HG03025 (cell line): ENCODE measurements around the gene EFHB.
"Not testable (repeated sequence)": the region's sequence is repeated elsewhere in the genome, so short reads cannot be mapped to it uniquely, and the experiment has no call there.

ENCODE experiments used
- ATAC-seq: cut with Tn5 transposase; IDR thresholded peaks from one replicate; pipeline ENCODE4 v1.9.1; 2021; ENCODE audit warnings: mild to moderate bottlenecking, moderate library complexity; ENCODE audit not compliant: unreplicated experiment, low FRiP score

EFHB gene

DNA sequence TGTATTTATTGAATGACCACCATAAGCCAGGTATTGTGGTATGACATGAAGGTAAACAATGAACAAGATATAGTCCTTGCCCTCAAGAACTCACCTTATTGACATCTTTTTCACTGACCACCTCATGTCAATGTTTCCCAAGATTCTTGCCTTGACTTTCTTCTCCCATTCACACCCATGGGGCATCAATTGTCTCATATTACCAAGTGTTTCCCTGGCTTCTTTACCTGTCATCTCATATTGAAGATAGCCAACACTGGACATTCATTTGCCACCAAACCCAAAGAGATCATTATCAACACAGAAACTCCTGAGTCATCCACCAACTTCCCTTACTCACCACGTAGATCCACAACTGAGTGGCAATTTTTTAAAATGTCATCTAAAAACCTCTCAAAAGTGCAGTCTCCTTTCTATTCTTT lies 2.2 kb downstream of the EFHB start:
- peak; percentile 17 for ATAC-seq

DNA sequence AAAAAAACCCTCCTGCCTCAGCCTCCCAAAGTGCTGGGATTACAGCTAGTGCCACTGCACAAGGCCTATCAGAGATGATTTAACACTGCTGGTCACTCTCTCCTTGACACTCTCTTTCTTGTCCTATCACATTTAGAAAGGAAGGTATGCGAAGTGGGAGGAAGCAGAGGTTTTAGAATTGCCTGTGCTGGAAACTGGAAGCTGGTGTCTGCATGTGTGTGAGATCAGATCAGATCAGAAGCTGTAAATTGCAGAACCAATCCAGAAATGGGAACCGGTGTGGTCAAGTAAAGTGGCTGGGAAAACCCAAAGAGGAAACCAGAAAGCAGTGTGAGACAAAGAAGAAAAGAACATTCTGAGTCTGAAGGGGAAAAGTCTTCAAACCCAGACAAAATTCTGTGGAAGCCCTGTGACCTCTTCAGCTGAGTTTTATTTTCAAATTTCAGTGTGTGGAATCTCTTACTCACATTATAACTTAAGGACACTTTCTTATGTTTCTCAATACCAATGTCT lies 2.8 kb downstream of the EFHB start:
- ATAC-seq, result peak; percentile 77

DNA sequence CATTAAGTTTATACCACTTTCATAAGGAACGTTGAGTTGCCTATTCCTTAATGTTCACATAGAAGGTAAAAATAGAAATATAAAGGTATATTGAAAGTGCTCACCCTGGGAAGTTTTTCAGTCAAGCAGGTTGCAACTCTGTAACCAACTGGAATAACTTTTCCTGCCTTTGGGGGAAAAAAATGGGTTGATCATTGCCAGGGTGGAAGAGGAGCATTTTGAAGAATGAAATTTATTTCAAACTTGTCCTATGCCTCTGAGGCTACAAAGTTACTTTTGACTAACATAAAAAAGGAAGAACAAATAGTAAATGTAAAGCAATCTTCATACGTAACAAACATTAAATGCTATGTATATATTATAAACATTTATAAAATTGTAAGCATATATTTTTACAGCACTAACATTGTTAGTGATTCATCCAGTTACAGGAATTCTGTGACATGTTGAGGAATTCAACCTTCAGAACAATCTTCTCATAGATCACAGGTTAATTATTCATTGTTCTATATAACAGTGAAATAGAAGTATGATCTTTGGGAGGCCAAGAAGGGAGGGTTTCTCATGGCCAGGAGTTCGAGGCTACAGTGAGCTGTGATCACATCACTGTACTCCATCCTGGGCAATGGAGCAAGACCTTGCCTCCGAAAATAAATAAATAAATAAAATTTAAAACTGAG lies 13.5 kb downstream of the EFHB start:
- ATAC-seq, result no peak

DNA sequence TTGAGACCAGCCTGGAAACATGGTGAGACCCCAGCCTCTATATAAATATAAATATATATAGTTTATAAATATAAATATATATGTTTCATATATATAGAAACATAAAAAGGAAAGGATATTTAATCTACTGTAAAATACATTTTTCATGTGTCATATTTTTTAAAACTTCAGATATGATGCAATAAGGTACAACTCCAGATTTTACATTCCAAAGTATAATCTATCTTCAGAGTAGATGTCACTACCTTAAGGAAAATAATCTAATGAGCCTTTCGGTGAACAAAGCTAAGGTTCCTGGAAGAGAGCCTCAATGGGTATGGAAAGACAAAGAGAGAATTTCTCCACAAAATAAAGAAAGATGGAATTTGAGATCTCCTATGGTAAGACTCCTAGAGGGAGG lies 16.9 kb downstream of the EFHB start:
- no peak for ATAC-seq

DNA sequence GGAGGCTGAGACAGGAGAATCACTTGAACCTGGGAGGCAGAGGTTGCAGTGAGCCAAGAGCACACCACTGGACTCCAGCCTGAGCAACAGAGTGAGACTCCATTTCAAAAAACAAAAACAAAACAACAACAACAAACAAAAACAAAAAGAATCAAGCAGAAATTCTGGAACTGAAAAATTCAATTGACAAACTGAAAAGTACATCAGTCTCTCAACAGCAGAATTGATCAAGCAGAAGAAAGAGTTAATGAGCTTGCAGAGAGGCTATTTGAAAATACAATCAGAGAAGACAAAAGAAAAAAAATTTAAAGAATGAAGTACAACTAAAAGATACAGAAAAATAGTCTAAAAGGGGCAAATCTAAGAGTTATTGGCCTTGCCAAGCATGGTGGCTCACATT lies 22.6 kb downstream of the EFHB start:
- ATAC-seq, result no peak

DNA sequence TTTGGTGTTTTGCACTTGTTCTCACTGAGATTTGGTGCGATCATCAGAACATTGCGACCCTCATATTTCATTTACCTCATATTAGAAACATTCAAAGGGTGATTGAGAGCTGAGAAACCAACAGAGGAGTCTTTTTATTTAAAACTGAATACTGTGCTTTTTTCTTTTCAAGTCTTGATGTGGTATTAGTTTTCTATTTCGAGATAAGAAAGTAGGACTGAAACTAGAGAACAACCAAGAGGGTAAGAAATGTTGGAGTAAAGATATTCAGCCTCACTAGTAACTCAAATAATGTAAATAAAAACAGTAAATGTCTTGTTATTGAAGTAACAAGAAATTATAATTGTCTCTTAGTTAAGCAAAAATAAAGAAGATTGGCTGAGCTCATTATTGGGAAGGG lies 26.5 kb downstream of the EFHB start:
- ATAC-seq, result no peak

DNA sequence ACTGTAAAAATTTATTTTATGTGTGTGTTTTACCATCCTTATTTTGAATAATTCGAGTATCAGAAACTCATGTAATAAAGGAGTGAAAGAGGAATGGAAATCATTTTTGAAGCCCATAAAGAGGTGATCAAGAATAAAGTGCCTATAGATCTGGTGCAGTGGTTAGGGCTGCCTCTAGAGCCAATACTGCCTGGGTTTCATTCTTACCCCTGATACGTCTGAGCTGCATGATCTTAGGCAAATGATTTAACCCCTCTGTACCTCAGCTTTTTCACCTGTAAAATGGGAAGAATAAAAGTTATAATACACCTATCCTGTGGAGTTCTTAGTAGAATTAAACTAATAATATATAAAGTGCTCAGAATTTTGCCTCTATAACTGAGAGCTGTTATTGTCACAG lies 30.4 kb downstream of the EFHB start:
- no peak for ATAC-seq

DNA sequence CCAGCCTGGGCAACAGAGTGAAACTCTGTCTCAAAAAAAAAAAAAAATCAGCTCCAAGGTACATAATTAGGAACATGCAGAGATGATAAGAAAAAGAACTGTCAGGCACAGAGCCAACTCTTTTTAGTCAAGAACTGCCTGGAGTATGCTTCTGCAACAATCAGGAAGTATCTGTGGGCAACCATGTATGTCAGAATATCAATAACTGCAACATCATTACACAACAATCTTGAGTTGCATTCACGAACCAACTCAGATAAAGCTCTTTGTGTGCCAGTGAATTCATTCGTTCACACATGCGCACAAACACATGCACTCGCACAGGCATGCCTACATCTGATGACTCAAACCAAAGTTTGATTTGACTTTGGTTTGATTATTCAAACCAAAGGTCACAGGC lies 32.1 kb downstream of the EFHB start:
- no peak for ATAC-seq

DNA sequence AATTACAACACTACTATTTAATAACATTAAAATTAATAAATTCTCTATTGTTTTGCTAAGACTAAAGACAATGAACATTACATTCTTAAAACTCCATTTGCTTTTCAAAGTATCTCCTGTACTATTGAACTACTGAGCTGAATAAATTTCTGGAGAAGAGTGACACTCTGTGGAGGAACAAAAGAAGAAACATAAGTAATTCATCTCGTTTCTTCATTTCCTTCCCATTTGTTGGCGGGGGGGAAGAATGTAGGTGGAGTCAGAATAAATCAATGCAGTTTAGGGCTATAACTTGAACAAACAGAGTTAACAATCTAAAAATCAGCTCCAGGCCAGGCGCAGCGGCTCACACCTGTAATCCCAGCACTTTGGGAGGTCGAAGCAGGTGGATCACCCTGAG lies 32.7 kb downstream of the EFHB start:
- ATAC-seq, result no peak

DNA sequence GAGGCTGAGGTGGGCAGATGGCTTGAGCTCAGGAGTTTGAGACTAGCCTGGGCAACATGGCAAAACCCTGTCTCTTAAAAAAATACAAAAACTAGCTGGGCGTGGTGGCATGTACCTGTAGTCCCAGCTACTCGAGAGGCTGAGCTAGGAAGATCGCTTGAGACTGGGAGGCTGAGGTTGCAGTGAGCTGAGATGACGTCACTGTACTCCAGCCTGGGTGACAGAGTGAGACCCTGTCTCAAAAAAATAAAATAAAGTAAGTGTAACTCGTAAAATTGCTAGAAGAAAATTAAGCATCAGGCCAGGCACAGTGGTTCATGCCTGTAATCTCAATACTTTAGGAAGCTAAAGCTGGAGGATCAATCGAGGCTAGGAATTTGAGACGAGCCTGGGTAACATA lies 34.2 kb downstream of the EFHB start:
- not testable (repeated sequence) for ATAC-seq

DNA sequence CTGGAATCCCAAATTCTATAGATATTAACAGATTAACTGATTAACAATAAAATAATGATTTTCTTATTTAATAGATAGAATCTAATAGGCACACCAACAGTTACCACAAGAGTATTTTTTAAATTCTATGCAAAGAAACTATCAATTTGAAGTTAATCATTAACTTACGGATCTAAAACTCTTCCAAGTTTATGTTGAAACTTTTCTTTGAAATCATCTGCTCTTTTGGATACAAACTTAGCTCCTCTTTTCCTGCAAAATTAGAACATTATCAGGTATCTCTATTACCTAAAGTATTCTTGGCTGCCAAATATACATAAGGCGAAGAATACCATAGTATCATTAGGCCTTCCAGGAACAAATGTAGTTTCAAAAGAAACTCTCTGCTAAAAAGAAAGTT lies 34.8 kb downstream of the EFHB start:
- no peak for ATAC-seq

DNA sequence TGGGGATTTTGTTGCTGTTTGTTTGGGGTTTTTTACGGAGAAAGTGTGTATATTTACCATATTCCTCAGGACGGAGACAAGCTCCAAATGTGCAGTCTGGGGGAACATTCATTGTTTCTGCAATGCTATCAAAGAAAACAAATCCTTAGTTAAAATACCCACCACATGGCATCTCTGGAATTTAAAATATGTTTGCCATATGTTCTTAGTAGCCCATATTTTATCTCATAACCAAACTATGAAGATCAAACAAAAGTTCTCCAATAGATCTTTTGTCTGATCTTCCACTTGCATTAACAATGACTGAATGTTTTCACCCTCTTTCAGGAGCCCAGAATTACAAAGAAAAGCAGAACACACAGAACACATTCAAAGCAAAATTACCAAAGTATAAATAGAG lies 35.3 kb downstream of the EFHB start:
- no peak for ATAC-seq

DNA sequence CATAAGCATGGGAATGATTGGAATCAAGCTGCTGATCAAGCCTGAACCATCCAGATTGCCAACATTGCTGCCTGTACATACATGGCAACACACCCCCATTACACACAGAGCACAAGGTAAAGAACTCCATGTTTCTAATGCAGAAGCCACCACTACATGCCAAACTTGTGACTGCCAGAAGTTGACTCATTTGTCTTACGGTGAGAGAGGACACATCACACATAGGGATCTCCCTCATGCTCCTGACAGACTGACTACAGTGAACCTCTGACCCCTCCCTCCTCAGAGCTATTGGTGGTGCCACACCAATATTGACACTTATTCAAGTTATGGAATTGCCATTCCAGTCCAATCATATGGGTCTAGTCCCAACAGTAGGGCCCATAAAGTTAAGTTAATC lies 42.3 kb downstream of the EFHB start:
- ATAC-seq, result no peak

DNA sequence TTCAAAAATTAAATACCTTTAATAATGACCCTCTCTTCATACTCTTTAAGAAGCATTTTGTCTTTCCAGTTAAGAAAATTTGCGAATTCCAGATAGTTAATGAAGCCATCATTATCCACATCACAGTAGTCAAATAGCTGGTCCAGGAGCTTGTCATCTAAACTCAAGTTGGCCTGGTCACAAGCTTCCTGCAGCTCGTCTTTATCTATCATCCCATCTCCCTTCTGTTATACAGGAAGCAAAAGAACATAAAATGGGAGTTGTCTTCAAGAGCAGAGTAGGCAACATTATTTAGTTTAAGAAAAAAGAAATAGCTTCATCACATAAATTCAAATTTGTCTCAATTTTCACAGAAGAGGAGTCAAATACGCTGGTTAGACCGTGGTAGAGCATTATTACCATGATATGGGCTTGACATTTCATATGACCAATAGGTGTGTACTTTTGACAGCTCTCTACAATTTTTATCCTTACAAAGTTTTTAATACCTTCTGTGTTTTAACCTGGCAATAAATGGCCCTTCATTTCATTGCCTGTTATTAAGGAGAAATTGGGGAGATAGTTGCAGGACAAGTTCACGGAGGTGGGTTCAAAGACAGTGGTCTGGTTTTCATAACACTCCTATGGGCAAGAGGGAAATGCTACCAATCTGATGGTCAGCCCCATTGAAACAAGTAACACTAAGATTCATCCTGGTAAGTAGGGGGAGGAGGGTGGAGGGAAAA lies 45.4 kb downstream of the EFHB start:
- ATAC-seq, result no peak

DNA sequence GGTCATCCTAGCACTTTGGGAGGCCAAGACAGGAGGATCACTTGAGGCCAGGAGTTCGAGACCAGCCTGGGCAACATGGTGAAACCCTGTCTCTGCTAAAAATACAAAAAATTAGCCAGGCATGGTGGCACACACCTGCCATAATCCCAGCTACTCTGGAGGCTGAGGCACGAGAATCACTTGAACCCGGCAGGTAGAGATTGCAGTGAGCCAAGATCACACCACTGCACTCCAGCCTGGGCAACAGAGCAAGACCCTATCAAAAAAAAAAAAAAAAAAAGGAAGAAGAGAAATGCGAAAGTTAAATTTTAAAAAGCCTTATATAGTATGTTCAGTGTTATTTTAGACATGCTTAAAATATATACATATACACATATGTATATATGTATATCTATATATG lies 46.9 kb downstream of the EFHB start:
- ATAC-seq, result not testable (repeated sequence)

DNA sequence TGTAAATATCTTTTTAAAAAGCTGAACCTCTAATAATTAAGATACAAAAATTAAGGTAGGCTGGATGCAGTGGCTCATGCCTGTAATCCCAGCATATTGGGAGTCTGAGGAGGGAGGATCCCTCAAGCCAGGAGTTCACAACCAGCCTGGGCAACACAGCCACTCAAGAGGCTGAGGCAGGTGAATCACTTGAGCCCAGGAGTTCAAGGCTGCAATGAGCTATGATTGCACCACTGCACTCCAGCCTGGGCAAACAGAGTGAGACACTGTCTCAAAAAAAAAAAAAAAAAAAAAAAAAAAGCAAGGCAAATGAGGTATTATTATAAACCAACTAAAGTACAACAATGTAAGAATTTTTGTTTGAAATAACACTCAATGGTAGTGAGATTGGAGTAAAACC lies 47.6 kb downstream of the EFHB start:
- no peak for ATAC-seq

DNA sequence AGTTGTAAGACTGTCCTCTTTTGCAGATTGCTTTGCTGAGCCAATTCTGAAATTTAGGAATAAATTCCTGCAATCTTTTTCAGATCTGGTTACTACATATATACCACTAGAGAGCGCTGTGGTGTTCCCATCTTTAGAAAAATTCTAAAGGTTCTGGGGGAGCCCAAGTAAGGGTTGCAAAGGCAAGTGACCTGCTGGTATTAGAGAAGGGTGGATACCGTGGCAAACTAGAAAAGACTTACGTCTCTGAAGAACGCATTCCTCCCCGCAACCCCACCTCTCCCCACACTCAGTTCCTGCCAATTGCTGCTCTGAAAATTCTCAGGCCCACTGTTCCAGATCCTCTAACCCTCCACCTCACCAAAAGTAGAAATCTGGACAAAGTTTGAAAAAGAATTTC lies 48.5 kb downstream of the EFHB start:
- ATAC-seq, result no peak

DNA sequence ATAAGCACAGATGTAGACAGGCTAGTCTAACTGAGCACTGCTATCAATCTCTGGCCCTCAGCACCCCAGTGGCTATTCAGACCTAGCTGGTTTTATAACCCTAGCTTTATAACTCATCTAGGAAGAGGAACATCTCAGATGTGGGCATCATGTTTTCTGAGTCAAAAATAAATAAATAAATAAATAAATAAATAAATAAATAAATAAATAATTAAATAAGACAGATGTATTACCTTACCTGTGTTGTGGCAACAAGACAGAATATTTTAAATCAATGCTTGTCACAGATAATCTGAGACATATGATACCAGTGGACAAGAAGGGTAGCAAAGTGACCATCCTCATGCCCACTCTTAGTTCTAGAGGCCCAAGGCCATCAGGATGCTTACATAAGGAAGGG lies 52.2 kb downstream of the EFHB start:
- no peak for ATAC-seq

DNA sequence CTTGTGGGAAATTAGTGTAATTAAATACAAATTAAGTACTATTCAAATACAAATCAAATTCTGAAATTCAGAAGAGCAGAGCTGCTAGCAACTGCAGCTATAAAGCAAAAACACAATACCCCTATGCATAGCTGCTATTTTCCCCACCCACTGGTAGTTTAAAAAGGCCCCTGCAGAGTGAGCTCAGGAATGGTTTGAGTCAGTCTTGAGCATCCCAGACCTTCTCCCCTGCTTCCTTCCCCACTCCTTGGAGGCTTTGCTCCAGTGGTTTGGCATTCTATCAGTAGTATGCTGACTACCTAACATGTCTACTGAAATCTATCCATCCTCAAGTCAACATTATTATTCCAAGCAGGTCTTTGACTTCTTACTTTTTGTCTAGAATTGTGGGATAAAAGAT lies 53.0 kb downstream of the EFHB start:
- no peak for ATAC-seq

DNA sequence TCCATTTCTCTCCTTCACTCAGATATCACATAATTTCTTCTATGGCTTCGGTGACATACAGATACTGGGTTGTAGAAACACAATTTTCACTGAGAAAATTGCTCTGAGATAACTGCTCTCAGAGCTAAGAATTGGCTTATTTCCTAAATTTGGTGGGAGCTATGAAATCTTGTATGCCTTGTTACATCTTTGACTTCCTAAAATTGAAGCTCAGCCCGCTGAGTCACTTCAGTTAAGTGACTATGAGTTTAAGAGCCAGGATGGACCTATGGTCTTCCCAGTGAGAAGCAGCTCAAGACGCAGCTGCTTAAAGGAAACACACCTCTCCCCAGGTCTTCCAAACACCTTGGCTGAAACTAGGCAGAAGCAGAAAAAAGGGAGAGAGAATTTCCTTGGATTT lies 56.4 kb downstream of the EFHB start:
- ATAC-seq, result no peak

DNA sequence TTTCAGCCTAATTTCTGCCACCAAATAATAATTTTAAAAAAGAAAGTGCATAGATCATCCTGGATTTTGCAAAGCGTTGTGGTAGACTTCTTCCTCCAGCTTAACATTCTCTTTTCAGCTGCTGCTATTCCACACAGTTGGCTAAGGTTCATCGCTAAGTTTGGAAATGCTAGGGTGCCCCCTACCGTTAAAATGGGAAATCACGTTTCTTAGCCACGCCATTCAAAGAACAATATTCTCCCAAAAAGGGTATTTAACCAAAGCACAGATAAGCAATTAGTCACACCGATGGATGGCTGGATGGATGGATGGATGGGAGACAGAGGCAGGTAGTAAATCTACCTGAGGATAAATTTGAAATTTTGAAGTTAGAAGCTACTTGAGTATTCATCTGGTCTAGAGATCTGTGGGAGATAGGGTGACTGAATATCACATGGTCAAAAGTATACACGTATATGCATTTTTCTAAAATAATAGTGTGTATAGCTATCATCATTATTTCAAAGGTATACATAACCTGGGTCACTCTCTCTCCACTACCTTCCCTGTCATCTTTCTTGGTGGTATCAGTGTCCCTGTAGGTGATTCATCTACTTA lies 67.2 kb downstream of the EFHB start:
- peak; percentile 93 for ATAC-seq

DNA sequence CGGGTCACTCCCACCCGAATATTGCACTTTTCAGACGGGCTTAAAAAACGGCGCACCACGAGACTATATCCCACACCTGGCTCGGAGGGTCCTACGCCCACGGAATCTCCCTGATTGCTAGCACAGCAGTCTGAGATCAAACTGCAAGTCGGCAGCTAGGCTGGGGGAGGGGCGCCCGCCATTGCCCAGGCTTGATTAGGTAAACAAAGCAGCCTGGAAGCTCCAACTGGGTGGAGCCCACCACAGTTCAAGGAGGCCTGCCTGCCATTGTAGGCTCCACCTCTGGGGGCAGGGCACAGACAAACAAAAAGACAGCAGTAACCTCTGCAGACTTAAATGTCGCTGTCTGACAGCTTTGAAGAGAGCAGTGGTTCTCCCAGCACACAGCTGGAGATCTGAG lies 78.7 kb downstream of the EFHB start:
- ATAC-seq, result not testable (repeated sequence)
